Adrenal gland (tissue), 5 donors: ENCODE data around the gene FAM221B.

Experiments used
- CTCF ChIP-seq, 6 experiments: fragments of 450-650 bp in 4 of 6; fragments of 200-600 bp in 2 of 6; sonication (generic) in 1 of 6; IDR thresholded peaks; 1 replicate in 5 of 6; 2 replicates in 1 of 6; pipeline versions ENCODE4 v1.5.1 to v1.8.0; 2016 to 2021; ENCODE audit warnings: antibody characterized with exemption in 6 of 6, mild to moderate bottlenecking in 2 of 6, moderate library complexity in 1 of 6
- POLR2A ChIP-seq, 2 donors: fragments of 450-650 bp; IDR thresholded peaks; one replicate each; pipeline ENCODE4 v1.6.1; 2017; ENCODE audit warnings: antibody characterized with exemption in 2 of 2, mild to moderate bottlenecking in 2 of 2, moderate library complexity in 1 of 2
- donor health status: DM: no; HTN: no; CAD: no.

- no peak for TF ChIP-seq POLR2A (IDR thresholded peaks at IDR 0.05)
- TF ChIP-seq CTCF (IDR thresholded peaks at IDR 0.05): no peak
These were observed 35.1 kb upstream of the FAM221B start for GRCh38 chr9:35863583-35863982.
